Stimulated activated CD8-positive, alpha-beta memory T cell treated with anti-CD3 and anti-CD28 coated beads, Interleukin-4, amount 100 ng/mL, for 48 hours (primary cell): ENCODE measurements around the gene PAPLN.

Source experiments
- DNase-seq: peaks from one replicate; pipeline ENCODE4 v3.0.0-alpha.2; 2020

Gene PAPLN

GRCh38 chr14:73246387-73247150, 9.3 kb downstream of the PAPLN start:
- no peak for DNase-seq

GRCh38 chr14:73248108-73248868, 11.0 kb downstream of the PAPLN start:
- no peak for DNase-seq

DNA sequence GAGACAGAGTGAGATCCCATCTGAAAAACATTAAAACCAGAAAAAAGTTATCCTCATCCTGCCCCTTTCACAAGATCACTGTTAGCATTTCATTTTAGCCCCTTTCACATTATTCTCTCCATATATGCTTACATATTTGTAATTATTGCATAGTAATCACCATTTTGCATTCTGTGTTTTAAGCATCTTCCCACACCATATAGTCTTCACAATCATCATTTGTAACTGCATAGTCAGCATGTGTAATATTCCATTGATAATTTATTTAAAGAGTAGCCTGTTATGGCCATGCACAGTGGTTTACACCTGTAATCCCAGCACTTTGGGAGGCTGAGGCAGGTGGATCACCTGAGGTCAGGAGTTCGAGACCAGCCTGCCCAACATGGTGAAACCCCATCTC, 11.8 kb downstream of the PAPLN start:
- DNase-seq = no peak

DNA sequence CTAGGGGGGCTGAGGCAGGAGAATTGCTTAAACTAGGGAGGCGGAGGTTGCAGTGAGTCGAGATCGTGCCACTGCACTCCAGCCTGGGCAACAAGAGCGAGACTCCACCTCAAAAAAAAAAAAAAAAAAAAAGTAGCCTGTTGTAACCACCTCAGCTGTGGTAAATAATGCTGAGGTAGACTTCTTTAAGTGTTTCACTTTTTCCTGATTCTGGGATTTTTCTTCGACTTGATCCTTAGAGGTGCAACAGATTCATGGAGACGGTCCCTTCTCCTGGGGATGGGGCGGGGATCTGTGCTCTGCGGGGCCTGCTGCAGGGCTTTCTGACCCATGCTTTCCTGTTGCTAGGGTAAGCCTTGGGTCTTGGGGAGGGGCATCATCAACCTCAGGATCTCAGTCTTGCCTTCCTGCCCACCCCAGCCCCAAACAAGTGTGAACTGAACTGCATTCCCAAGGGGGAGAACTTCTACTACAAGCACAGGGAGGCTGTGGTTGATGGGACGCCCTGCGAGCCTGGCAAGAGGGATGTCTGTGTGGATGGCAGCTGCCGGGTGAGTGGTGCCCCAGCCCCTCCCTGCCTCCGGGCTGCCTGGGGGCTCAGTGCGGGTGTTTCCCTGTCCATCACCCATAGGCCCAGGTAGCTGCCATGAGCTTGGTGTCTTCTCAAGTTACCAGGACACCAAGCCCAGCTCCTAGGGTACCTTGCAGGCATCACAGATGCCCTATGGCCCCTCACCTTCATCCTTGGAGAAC, 12.4 kb downstream of the PAPLN start:
- DNase-seq = no peak

- no peak for DNase-seq
These were observed 13.0 kb downstream of the PAPLN start for GRCh38 chr14:73250317-73250713.

DNA sequence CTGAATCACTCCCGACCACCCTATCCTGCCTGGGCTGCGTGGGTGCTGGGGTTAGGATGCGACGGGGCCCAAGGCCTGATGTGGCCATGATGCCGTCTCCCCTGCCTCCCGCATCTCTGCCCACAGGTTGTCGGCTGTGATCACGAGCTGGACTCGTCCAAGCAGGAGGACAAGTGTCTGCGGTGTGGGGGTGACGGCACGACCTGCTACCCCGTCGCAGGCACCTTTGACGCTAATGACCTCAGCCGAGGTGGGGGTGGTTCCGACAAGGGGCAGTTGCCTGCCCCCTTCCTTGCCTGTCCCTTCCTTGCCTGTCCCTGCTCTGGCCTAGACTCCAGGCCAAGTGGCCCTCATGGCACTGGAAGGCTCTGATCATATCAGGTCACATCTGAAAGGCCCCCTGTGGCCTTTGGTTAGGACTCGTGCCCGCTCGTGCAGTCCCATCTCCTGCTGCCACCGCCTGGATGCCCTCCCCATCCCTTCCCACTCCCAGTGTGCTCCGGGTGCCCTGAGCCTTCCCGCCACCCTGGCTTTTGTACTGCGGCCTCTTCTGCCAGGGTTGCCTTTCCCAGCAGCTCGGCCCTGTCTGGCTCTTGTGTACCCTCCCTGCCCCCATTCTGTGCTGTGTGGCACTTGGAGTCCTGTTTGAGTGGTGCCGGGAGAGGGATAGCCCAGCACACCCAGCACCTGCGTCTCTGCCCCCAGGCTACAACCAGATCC, 13.6 kb downstream of the PAPLN start:
- no peak for DNase-seq

DNA sequence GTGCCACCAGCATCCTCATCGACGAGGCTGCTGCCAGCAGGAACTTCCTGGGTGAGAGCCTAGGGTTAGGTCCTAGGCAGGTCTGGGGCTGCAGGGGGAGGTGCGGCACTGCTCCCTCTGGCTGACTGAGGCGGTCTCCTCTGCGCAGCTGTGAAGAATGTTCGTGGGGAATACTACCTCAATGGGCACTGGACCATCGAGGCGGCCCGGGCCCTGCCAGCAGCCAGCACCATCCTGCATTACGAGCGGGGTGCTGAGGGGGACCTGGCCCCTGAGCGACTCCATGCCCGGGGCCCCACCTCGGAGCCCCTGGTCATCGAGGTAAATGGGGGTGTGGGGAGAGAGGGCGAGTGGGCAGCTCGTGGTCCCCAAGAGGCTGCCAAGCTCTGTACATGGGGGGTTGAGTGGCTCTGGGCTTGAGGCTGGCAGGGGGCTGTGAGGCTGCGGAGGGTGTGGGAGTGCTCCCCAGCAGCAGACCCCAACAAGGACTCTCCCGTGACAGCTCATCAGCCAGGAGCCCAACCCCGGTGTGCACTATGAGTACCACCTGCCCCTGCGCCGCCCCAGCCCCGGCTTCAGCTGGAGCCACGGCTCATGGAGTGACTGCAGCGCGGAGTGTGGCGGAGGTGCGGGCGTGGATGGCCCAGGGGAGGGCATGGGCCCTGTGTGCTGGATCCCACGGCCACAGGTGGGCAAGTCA, 14.4 kb downstream of the PAPLN start:
- no peak for DNase-seq

DNA sequence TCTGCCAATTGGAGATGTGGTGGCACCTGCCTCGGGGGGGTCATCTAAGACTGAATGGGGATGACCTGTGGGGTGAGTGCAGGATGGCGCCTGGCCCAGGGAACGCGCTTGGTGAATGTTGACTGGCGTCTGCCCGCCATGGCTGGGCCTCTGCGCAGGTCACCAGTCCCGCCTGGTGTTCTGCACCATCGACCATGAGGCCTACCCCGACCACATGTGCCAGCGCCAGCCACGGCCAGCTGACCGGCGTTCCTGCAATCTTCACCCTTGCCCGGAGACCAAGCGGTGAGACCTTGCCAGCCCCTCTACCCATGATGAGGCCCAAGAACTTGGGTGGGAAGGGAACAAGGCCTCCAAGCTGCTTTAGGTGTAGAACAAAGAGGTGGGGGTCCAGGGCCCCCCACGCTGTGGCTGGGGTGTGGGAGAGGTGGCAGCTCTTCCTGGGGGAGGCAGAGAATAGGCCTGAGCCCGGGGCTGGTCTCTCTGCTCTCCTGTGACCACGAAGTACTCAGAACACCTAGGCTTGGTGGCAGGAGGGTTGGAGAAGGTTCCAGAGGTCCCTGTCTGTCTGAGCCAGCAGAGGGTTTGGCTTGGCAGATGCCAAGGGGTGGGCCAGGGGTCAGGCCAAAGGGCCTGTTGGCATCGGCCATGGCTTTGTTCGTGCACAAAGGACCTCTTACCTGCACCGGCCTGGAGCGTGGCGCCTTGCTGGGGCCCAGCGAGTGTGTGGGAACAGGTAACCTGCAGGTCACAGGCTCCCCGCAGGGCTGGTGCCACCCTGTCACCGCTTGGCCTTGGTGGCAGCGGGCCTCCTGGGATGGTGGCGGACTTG, 15.4 kb downstream of the PAPLN start:
- no peak for DNase-seq

DNA sequence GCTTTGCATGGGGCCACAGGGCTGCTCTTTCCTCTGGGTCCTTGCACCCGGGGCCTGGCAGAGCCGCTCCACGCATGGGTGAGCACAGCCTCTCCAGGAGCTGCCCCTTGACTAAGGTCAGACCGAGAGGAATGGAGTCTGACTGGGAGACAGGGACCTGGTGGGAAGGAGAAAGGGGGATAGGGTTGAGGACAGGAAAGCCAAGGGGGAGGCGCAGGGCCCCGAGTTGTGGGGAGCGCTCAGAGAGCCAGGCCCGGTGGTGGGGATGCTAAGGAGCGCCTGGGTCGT, 16.0 kb downstream of the PAPLN start:
- no peak for DNase-seq

- DNase-seq = no peak
These were observed 16.4 kb downstream of the PAPLN start for GRCh38 chr14:73253721-73254120.

DNA sequence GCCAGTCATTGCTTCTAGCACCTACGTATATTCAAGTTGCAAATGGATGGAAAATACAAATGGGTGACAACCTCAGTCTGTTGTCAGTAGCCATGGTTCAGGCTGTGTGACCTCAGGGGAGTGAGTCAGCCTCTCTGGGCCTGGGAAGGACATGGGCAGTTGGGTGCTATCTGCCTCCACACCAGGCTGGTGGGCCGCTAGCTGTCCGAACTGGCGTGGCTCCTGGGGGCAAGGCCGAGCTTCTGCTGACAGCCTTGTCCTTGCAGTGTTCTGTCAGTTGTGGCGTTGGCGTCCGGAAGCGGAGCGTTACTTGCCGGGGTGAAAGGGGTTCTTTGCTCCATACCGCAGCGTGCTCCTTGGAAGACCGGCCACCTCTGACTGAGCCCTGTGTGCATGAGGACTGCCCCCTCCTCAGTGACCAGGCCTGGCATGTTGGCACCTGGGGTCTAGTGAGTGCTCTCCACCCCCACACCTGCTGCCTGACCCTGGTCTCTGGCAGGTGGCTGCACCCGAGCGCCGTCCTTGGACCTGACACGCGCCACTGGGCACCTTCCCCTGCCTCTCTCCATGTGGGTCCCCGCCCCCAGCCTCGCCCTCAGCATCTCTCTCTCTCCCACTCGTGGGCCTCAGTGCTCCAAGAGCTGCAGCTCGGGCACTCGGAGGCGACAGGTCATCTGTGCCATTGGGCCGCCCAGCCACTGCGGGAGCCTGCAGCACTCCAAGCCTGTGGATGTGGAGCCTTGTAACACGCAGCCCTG, 17.1 kb downstream of the PAPLN start:
- DNase-seq = no peak

GRCh38 chr14:73255005-73255400, 17.7 kb downstream of the PAPLN start:
- DNase-seq = no peak

GRCh38 chr14:73255693-73256225, 18.5 kb downstream of the PAPLN start:
- DNase-seq = no peak

DNA sequence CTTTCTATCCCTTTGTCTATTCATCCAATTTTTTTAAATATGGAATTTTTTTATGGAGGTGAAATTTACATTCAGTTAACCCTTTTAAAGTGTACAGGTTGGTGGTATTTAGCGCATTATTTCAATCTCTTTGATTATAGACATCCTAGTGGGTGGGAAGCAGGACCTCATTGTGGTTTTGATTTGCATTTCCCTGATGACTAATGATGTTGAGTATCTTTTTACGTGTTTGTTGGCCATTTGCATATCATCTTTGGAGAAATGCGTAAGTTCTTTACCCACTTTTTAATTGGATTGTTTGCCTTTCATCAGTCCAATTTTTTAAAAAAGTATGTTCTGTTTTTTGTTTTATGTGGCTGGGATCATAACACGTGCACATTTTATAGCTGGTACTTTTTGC, 20.8 kb downstream of the PAPLN start:
- no peak for DNase-seq

DNA sequence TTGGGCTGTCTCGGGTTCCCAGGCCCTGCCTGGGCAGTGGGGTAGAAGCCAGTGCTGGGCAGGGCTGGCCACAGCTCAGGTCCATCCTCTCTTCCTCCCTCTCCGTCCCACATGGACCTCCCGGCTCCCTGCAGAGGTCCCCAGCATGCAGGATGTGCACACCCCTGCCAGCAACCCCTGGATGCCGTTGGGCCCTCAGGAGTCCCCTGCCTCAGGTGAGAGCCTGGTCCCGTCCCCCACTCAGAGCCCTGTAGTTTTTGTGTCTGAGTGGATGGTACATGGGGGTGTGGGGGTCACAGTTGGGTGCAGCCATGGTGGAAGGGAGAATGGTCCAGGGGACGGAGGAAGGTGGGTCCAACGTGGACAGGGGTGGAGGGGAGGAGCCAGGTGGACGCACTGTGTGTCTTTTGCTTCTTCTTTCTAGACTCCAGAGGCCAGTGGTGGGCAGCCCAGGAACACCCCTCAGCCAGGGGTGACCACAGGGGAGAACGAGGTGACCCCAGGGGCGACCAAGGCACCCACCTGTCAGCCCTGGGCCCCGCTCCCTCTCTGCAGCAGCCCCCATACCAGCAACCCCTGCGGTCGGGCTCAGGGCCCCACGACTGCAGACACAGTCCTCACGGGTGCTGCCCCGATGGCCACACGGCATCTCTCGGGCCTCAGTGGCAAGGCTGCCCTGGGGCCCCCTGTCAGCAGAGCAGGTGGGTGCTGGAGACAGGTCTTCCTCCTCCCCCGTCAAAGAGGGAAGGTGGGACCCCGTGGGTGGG, 21.7 kb downstream of the PAPLN start:
- no peak for DNase-seq

GRCh38 chr14:73259837-73260236, 22.5 kb downstream of the PAPLN start:
- no peak for DNase-seq

- DNase-seq = no peak
These were observed 23.3 kb downstream of the PAPLN start for GRCh38 chr14:73260574-73260973.

DNA sequence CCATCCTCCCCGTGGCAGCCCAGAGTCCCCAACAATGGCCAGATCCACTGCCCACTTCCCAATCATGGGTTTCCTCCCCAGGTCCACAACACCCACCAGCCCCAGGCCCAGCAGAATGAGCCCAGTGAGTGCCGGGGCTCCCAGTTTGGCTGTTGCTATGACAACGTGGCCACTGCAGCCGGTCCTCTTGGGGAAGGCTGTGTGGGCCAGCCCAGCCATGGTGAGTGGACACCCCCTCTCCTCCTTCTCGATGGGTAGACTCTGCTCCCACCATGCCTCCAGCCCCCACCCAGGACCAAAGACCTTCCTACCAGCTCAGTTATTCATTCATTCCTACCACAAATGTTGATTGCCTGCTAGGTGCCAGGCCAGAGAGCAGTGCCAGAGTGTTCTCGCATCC, 23.8 kb downstream of the PAPLN start:
- DNase-seq = no peak

GRCh38 chr14:73261520-73262426, 24.5 kb downstream of the PAPLN start:
- peak; percentile 21 for DNase-seq
